ENCODE measurements around the gene PLSCR2. TPM values are rescaled to one million over a fixed set of nuclear protein-coding genes. Genes with fewer than 3 reads are reported as not detected.
A peak's percentile ranks its signal among the peaks of the same experiment; 100 is the strongest.

The PLSCR2 gene
- total and polyA plus RNA-seq, 2 donors (not counting 1 experiment from before 2014, with no cell fraction given), result 0.15 to 0.54 TPM

- H3K36me3 ChIP-seq (replicated peaks in 1 of 2; ENCODE audit: control extremely low read depth in 1 of 2, control insufficient read depth in 1 of 2, extremely low read depth in 1 of 2, insufficient read depth in 2 of 2, low read length in 1 of 2), result no peaks in the 10 kb centered on the region
- CTCF ChIA-PET, result interaction anchor here (1.6 kb wide), 1 partner anchor 109 kb away, joined by 6 read pairs; no protein-coding TSS in a partner anchor
These were observed 651 bp downstream of the PLSCR2 start for GRCh38 chr3:146468671-146469149.

More at GRCh38 chr3:146468671-146469149, 651 bp downstream of the PLSCR2 start:
- H3K4me1 Mint-ChIP-seq, result peaks cover 17% of the 10 kb centered on the region
- H3K4me3 Mint-ChIP-seq, result peak overlapping the region; percentile 89
- TF ChIP-seq EZH2 (IDR thresholded peaks at IDR 0.05; ENCODE audit: borderline replicate concordance, insufficient read depth, low read depth, low read length, poor library complexity, severe bottlenecking), result no peak
- no peak for TF ChIP-seq CTCF (IDR thresholded peaks at IDR 0.05)
- H3K27ac Mint-ChIP-seq, result peak overlapping the region; percentile 91
- DNase-seq (no peak), ATAC-seq (ENCODE audit: low read depth) (no peak)
- Histone ChIP-seq H3K27ac (ENCODE audit: low read length in 2 of 2) (peak overlapping the region; percentile 70 to 85), H3K9me3 (ENCODE audit: control extremely low read depth in 1 of 3, control insufficient read depth in 2 of 3, insufficient read depth in 1 of 3, low read length in 2 of 3) (peaks cover 0 to 3% (median 0%) of the 10 kb centered on the region in 3 donors), H3K4me1 (ENCODE audit: control insufficient read depth in 2 of 2, insufficient read depth in 2 of 2, low read length in 2 of 2) (peaks cover 4 to 13% of the 10 kb centered on the region in 2 donors), H3K4me3 (ENCODE audit: control extremely low read depth in 1 of 5, extremely low read depth in 1 of 5, insufficient read depth in 1 of 5, low read depth in 2 of 5, low read length in 4 of 5) (peak overlapping the region in 4 of 5 experiments; percentile 61 to 73 (median 68)), H3K9ac (ENCODE audit: low read length) (peak overlapping the region; percentile 77), H3K4me2 (replicated peaks; ENCODE audit: low read depth, low read length, poor library complexity, severe bottlenecking) (peak overlapping the region; percentile 97), H4K20me1 (ENCODE audit: control insufficient read depth, insufficient read depth, low read length, poor library complexity, severe bottlenecking) (no peaks in the 10 kb centered on the region), H3K79me2 (ENCODE audit: control insufficient read depth, insufficient read depth, low read length) (no peaks in the 10 kb centered on the region), H2AFZ (ENCODE audit: insufficient read depth, low read depth, low read length, poor library complexity, severe bottlenecking) (peak overlapping the region; percentile 87), H3K27me3 (replicated peaks in 1 of 4; ENCODE audit: control extremely low read depth in 1 of 4, control insufficient read depth in 3 of 4, insufficient read depth in 4 of 4, low read length in 3 of 4) (no peaks in the 10 kb centered on the region)
- H3K27me3 Mint-ChIP-seq, result no peaks in the 10 kb centered on the region
- 93% methylated on average over 6 of the region's 10 CpGs for WGBS (ENCODE audit: insufficient coverage)
- POLR2A ChIA-PET, result interaction anchor here (1.5 kb wide), 1 partner anchor 76 kb away, joined by 9 read pairs; the partner anchor contains the start of gene PLSCR1
- no peaks in the 10 kb centered on the region for H3K9me3 Mint-ChIP-seq (ENCODE audit: insufficient read depth)
- intact Hi-C loops (cut with micrococcal nuclease), result loop anchor here (1.0 kb wide), 1 partner anchor 76 kb away; the partner anchor contains the start of gene PLSCR1
